Muscle of leg (tissue), 16 donors: ENCODE measurements around the gene NEDD1. TPM values are rescaled to one million over a fixed set of nuclear protein-coding genes. Genes with fewer than 3 reads are reported as not detected.

Source experiments
- DNase-seq: peaks from one replicate; pipeline ENCODE4 v3.0.0; 2013
- H3K27ac ChIP-seq: one replicate; pipeline ENCODE4 v1.5.1; 2013; ENCODE audit warnings: mild to moderate bottlenecking, low read length, control low read depth
- H3K27me3 ChIP-seq: one replicate; pipeline ENCODE4 v1.6.1; 2013; ENCODE audit warnings: low read length; ENCODE audit not compliant: control insufficient read depth, insufficient read depth
- H3K36me3 ChIP-seq: one replicate; pipeline ENCODE4 v1.6.1; 2013; ENCODE audit warnings: low read length; ENCODE audit not compliant: control insufficient read depth, insufficient read depth
- H3K4me1 ChIP-seq: one replicate; pipeline ENCODE4 v1.6.1; 2013; ENCODE audit warnings: low read length; ENCODE audit not compliant: control insufficient read depth, insufficient read depth
- H3K4me3 ChIP-seq: one replicate; pipeline ENCODE4 v1.5.1; 2013; ENCODE audit warnings: low read length, control low read depth
- H3K9me3 ChIP-seq: replicated peaks from 2 replicates; pipeline ENCODE4 v1.6.1; 2013; ENCODE audit warnings: low read depth, low read length; ENCODE audit not compliant: control insufficient read depth
- WGBS: methylation state at CpG from one replicate; pipeline ENCODE4 v1.1.5; 2013; ENCODE audit warnings: missing lambda C conversion rate; ENCODE audit not compliant: insufficient coverage; 5-methylcytosine and 5-hydroxymethylcytosine counted together
- long read RNA-seq, 11 donors: transcript quantifications; one replicate each; lab custom pipeline, GENCODE V29; 2026
- polyA plus RNA-seq, 8 donors: library from polyadenylated mRNA; unstranded; fragments of 120-200 nt; gene quantifications; one replicate each; pipeline versions ENCODE4 v1.2.1 to v1.2.3, GENCODE V29; 2013; ENCODE audit warnings: inconsistent platforms in 1 of 8, low replicate concordance in 1 of 8; ENCODE audit not compliant: insufficient read length in 8 of 8, insufficient read depth in 1 of 8
- total RNA-seq: library from RNA; stranded (reverse); fragments of 120-200 nt; gene quantifications from one replicate; pipeline ENCODE4 v1.2.4, GENCODE V29; 2013

Gene NEDD1, protein sequence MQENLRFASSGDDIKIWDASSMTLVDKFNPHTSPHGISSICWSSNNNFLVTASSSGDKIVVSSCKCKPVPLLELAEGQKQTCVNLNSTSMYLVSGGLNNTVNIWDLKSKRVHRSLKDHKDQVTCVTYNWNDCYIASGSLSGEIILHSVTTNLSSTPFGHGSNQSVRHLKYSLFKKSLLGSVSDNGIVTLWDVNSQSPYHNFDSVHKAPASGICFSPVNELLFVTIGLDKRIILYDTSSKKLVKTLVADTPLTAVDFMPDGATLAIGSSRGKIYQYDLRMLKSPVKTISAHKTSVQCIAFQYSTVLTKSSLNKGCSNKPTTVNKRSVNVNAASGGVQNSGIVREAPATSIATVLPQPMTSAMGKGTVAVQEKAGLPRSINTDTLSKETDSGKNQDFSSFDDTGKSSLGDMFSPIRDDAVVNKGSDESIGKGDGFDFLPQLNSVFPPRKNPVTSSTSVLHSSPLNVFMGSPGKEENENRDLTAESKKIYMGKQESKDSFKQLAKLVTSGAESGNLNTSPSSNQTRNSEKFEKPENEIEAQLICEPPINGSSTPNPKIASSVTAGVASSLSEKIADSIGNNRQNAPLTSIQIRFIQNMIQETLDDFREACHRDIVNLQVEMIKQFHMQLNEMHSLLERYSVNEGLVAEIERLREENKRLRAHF
- total RNA-seq (26.5 TPM), polyA plus RNA-seq (10 to 100 TPM; 14.6 to 23.0 (median 18.7) TPM)
- long read RNA-seq, donor 1: 0 reads
- long read RNA-seq, donor 2, partial matches to known transcripts: 0 of 1 reads
- long read RNA-seq, donor 2, other reads (novel, unspliced or antisense): 0 of 1 reads
- long read RNA-seq, donor 3, full-length matches to known transcripts: 2 of 2 reads
- long read RNA-seq, donor 3, partial matches to known transcripts: 0 of 2 reads
- long read RNA-seq, donor 3, other reads (novel, unspliced or antisense): 0 of 2 reads
- long read RNA-seq, donor 4, full-length matches to known transcripts: 1 of 1 reads
- long read RNA-seq, donor 4, partial matches to known transcripts: 0 of 1 reads
- long read RNA-seq, donor 4, other reads (novel, unspliced or antisense): 0 of 1 reads
- long read RNA-seq, donor 5, full-length matches to known transcripts: 1 of 1 reads
- long read RNA-seq, donor 5, partial matches to known transcripts: 0 of 1 reads
- long read RNA-seq, donor 5, other reads (novel, unspliced or antisense): 0 of 1 reads
- long read RNA-seq, donor 6, full-length matches to known transcripts: 3 of 3 reads
- long read RNA-seq, donor 6, partial matches to known transcripts: 0 of 3 reads
- long read RNA-seq, donor 6, other reads (novel, unspliced or antisense): 0 of 3 reads
- long read RNA-seq, donor 7, full-length matches to known transcripts: 1 of 1 reads
- long read RNA-seq, donor 7, partial matches to known transcripts: 0 of 1 reads
- long read RNA-seq, donor 7, other reads (novel, unspliced or antisense): 0 of 1 reads
- long read RNA-seq, donor 8: 0 reads
- long read RNA-seq, donor 9, full-length matches to known transcripts: 2 of 2 reads
- long read RNA-seq, donor 9, partial matches to known transcripts: 0 of 2 reads
- long read RNA-seq, donor 9, other reads (novel, unspliced or antisense): 0 of 2 reads
- long read RNA-seq, donor 10, full-length matches to known transcripts: 1 of 1 reads
- long read RNA-seq, donor 10, partial matches to known transcripts: 0 of 1 reads
- long read RNA-seq, donor 10, other reads (novel, unspliced or antisense): 0 of 1 reads
- long read RNA-seq, donor 11, partial matches to known transcripts: 0 of 1 reads
- long read RNA-seq, donor 11, other reads (novel, unspliced or antisense): 0 of 1 reads

DNA sequence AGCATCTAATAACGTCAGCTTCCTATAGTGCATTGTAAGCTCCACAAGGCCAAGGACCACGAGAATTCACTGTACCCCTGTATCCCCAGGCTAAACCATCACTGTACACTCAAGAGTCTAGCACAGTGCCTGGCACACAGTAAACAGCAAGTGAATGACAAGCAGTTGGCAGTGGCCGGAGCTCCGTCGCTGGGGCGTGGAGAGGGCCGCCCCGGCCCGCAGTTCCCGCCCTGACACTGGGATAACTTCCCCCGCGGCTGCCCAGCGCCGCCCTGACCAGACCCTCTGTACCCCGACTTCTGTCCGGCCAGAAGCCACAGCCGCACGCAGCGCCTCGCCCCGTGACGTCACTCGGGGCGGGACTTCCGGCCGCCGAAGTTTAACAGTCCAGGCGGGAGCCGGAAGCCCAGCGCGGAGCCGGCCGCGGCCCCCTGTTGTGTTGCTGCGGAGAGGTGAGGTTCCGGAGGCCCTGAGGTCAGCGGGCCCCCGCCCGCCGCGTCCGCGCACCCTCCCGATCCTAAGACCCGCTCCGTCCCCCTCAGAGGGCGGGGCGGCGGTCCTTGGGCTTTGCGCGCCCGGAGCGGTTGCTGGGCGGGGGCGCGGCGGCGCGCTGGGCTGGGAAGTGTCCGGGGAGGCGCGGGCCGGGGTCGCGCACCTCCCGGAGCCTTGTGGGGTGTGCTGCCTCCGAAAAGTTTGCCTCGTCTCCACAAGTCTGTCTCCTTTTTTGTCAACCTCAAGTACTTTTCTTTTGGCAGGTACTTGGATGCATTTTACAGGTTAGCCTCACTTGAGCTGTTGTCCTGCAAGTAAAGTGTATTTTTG is at the start of gene NEDD1:
NEDD1 (plus strand) TSS at position 409 of the 822 bp plus-strand sequence. CDS start 2,503 bp downstream, outside the sequence.
- WGBS: under 1% methylated on average over 52 of the region's 68 CpGs
- no peaks in the 10 kb centered on the region for H3K36me3 ChIP-seq
- peak; percentile 93 for DNase-seq

DNA sequence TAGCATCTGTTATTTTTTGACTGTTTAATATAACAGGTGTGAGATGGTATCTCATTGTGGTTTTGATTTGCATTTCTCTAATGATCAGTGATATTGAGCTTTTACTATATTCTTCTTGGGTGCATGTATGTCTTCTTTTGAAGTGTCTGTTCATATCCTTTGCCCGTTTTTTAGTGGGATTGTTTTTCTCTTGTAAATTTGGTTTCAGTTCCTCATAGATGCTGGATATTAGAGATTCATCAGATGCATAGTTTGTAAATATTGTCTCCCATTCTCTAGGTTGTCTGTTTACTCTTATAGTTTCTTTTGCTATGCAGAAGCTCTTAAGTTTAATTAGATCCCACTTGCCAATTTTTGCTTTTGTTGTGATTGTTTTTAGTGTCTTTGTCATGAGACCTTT is 48.9 kb upstream of the NEDD1 start:
- H3K9me3 ChIP-seq: no peaks in the 10 kb centered on the region
- no CpG with 5 or more reads among the region's 1 CpG for WGBS

More for the DNA sequence above, at the start of gene NEDD1:
- Histone ChIP-seq H3K9me3 (no peaks in the 10 kb centered on the region), H3K27ac (peak within 1 kb of the TSS; percentile 96), H3K27me3 (no peaks in the 10 kb centered on the region), H3K4me3 (peak within 1 kb of the TSS; percentile 95), H3K4me1 (peaks cover 6% of the 10 kb centered on the region)

DNA sequence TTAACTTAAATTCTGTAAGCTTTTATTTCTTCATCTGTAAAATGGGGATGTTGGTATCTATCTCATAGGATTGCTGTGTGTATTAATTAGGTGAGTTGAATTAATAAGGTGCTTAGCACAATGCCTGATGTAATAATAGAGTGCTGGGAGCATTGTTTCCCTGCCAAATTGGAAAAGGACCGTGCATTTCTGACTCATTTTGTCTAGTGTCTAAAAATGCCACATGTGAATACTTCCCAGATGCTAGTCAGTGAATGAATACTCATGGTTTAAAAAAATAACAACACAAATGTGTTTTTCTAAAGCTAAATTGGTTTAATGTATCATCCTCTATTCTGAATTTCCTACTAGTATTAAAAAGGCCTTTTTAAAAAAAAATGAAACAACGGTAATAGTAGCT is 45.4 kb upstream of the NEDD1 start:
- Histone ChIP-seq H3K9me3 (no peaks in the 10 kb centered on the region), H3K27me3 (no peaks in the 10 kb centered on the region), H3K27ac (no peak overlapping the region), H3K4me1 (no peaks in the 10 kb centered on the region), H3K4me3 (no peak overlapping the region), H3K36me3 (no peaks in the 10 kb centered on the region)
- WGBS: no CpG with 5 or more reads among the region's 2 CpGs
- DNase-seq: no peak

More for the DNA sequence above, 48.9 kb upstream of the NEDD1 start:
- no peak for DNase-seq
- H3K27ac ChIP-seq: no peak overlapping the region
- no peak overlapping the region for H3K4me3 ChIP-seq
- H3K27me3 ChIP-seq: no peaks in the 10 kb centered on the region
- H3K4me1 ChIP-seq: no peaks in the 10 kb centered on the region
- H3K36me3 ChIP-seq: no peaks in the 10 kb centered on the region

DNA sequence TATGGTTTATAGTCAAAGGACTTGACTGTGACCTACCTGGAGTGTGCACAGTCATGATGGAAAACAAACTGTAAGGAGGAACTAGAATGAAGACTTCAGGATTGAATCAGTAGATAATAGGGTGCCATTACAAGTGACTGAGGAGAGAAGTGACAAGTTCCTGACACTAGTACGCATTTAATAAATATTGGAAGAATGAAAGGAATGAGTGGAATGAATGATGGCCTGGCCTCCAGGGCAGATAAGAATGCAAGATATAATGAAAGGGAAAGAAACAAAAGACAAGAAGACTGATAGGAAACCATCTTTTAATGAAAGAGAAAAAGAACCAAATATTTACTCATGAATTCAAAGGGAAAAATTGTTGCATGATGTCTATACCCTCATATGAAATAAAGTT is 44.7 kb upstream of the NEDD1 start:
- Histone ChIP-seq H3K27ac (no peak overlapping the region), H3K9me3 (no peaks in the 10 kb centered on the region), H3K4me1 (no peaks in the 10 kb centered on the region), H3K4me3 (no peak overlapping the region), H3K27me3 (no peaks in the 10 kb centered on the region), H3K36me3 (no peaks in the 10 kb centered on the region)
- no peak for DNase-seq
- 86% methylated on average over 1 of the region's 1 CpG for WGBS

DNA sequence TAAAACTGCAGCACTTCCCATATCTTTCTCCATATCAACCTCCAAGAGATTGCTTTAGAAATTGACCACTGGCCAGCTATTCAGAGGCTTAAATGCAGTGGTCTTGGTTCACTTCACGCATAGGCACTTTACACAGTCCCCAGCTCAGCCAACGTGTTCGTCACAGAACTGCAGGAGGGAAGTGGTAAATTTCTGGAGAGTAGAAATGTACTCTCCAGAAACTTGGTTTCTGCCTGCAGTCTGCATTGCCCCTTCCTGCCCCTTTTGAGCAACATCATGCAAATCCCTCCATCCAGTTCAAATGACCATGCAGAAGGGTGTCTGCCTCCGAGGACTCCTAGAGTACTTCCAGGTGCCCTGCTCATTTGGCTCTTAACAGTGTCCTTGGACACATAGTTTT is 42.7 kb upstream of the NEDD1 start:
- DNase-seq: peak; percentile 28
- no peaks in the 10 kb centered on the region for H3K4me1 ChIP-seq
- no CpG with 5 or more reads among the region's 4 CpGs for WGBS
- no peak overlapping the region for H3K4me3 ChIP-seq
- H3K9me3 ChIP-seq: no peaks in the 10 kb centered on the region
- H3K36me3 ChIP-seq: no peaks in the 10 kb centered on the region
- H3K27me3 ChIP-seq: no peaks in the 10 kb centered on the region
- no peak overlapping the region for H3K27ac ChIP-seq

DNA sequence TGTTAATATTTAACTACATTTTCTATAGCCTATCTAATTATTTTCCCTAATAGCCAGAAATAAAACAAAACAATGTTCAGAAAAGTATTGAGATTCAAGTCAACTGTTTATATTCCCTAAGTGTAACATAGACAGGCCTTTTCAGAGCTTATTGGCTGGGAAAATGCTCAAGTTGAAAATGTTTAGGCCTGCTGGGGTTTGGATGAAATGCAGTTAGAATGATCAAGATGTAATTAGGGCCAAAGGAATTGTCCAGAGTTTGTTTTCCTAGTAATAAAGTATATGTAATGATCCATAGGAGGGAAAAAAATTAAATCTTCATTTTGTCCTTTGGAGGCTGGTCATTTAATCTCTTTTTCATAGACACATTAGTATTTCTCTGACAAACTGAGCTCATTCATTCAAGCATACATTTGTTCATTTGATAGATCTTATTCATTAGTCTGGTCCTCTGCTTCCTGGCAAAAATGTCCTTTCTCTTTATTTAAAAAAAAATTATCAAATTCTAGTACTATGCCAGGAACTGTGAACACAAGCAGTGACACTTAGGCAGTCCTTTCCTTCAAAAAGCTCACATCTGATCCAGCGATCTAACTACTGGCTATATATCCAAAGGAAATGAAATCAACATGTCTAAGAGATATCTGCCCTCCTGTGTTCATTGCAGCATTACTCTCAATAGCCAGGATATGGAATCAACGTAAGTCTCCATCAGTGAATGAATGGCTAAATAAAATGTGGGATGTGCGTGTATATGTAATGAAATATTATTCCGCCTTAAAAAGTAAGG is 40.1 kb upstream of the NEDD1 start:
- Histone ChIP-seq H3K9me3 (no peaks in the 10 kb centered on the region), H3K4me3 (no peak overlapping the region), H3K36me3 (no peaks in the 10 kb centered on the region), H3K4me1 (no peaks in the 10 kb centered on the region), H3K27me3 (no peaks in the 10 kb centered on the region), H3K27ac (peak overlapping the region; percentile 13)
- 50% methylated on average over 1 of the region's 4 CpGs for WGBS
- DNase-seq: peak; percentile 71

DNA sequence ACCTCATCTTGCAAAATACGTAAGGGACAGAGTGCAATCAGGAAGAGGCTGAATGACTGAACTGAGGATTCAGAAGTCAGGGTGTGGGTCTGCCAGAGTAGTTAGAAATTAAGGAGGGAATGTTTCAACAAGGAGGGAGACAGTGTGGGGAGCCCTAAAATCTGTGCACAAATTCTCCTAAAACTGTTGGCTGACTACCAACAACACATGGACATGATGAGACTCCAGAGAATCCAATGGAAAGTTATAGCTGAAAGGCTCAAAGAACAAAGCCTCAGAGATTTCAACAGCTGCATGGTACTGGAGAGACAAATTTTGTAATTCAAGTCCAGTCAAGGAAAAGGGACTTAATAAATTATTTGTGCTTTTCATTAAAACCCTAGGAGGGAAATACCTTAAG is 36.1 kb upstream of the NEDD1 start:
- WGBS: no CpG with 5 or more reads among the region's 1 CpG
- Histone ChIP-seq H3K4me1 (no peaks in the 10 kb centered on the region), H3K36me3 (no peaks in the 10 kb centered on the region), H3K4me3 (no peak overlapping the region), H3K9me3 (peaks cover 3% of the 10 kb centered on the region), H3K27ac (no peak overlapping the region), H3K27me3 (no peaks in the 10 kb centered on the region)
- DNase-seq: peak; percentile 90

DNA sequence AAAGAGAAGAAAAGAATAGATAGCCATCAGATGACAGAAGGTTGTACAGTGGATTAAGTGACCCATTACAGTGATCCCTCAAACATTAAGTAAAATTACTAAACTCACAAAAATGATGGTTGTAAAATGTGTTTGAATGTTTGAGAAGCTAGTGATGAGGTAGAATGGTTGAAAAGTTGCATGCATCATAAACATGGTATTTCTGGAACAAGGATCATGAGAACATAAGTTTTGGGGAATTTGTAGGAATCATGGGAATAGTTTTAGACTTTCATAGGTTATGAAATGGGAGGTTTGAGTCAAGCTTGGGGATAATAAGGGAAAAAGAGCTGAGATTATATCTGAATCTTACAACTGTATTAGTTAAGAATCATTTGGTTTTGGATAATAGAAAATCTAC is 34.1 kb upstream of the NEDD1 start:
- no peak for DNase-seq
- no peaks in the 10 kb centered on the region for H3K36me3 ChIP-seq
- no peak overlapping the region for H3K27ac ChIP-seq
- peaks cover 3% of the 10 kb centered on the region for H3K9me3 ChIP-seq
- H3K27me3 ChIP-seq: no peaks in the 10 kb centered on the region
- H3K4me3 ChIP-seq: no peak overlapping the region
- H3K4me1 ChIP-seq: no peaks in the 10 kb centered on the region
